PC-3 (cell line): ENCODE results near the gene GIT2. TPM values are rescaled to one million over a fixed set of nuclear protein-coding genes. Genes with fewer than 3 reads are reported as not detected.
A peak's percentile ranks its signal among the peaks of the same experiment; 100 is the strongest.

Source experiments
- ATAC-seq: fragments of 200-7000 bp; cut with Tn5 transposase; 2 replicates; pipeline ENCODE4 v1.9.1; 2020; ENCODE audit warnings: mild to moderate bottlenecking, moderate library complexity
- BruUV-seq: library from RNA; stranded (reverse); fragments of 400-500 nt; replicated peaks from 2 replicates; lab custom pipeline; 2021; lab: Mats Ljungman, UMichigan
- CTCF ChIA-PET: fragments of 300-600 bp; sonication (Branson Sonifier 250); formaldehyde crosslinking; loops from one replicate; lab custom pipeline; 2022; ENCODE audit warnings: antibody characterized with exemption; lab: Charles Lee
- POLR2A ChIA-PET: fragments of 300-600 bp; sonication (Branson Sonifier 250); formaldehyde crosslinking; loops from one replicate; lab custom pipeline; 2022; ENCODE audit warnings: antibody characterized with exemption; ENCODE audit not compliant: unreplicated experiment; lab: Charles Lee
- DNase-seq: peaks from one replicate; pipeline ENCODE4 v3.0.0-alpha.2; 2015
- H2AFZ ChIP-seq: fragments of 300-600 bp; sonication (generic); 2 replicates; pipeline ENCODE4 v1.6.0; 2016; ENCODE audit warnings: antibody characterized with exemption, low read length
- H3F3A ChIP-seq: fragments of 300-600 bp; sonication (generic); one replicate; pipeline ENCODE4 v1.6.0; 2017; ENCODE audit warnings: antibody characterized with exemption, low read length, control low read depth, mild to moderate bottlenecking; ENCODE audit not compliant: unreplicated experiment
- H3K27ac ChIP-seq: fragments of 300-600 bp; sonication (generic); 2 replicates; pipeline ENCODE4 v1.5.1; 2016; ENCODE audit warnings: mild to moderate bottlenecking, low read length
- H3K27me3 ChIP-seq: fragments of 300-600 bp; sonication (generic); 2 replicates; pipeline ENCODE4 v1.6.1; 2016; ENCODE audit warnings: low read length, mixed read lengths
- H3K36me3 ChIP-seq: fragments of 300-600 bp; sonication (generic); 2 replicates; pipeline ENCODE4 v1.6.1; 2016; ENCODE audit warnings: low read depth, mixed run types, low read length, mixed read lengths
- H3K4me1 ChIP-seq: fragments of 300-600 bp; sonication (generic); 2 replicates; pipeline ENCODE4 v1.5.1; 2016; ENCODE audit warnings: low read length; ENCODE audit not compliant: insufficient read depth
- H3K4me2 ChIP-seq: fragments of 300-600 bp; sonication (generic); 2 replicates; pipeline ENCODE4 v1.6.0; 2016; ENCODE audit warnings: low read length
- H3K4me3 ChIP-seq: fragments of 300-600 bp; sonication (generic); 2 replicates; pipeline ENCODE4 v1.5.1; 2016; ENCODE audit warnings: mild to moderate bottlenecking, low read length, mixed read lengths
- H3K79me2 ChIP-seq: fragments of 300-600 bp; sonication (generic); 2 replicates; pipeline ENCODE4 v1.6.1; 2017; ENCODE audit warnings: low read length, mixed read lengths
- H3K9ac ChIP-seq: fragments of 300-600 bp; sonication (generic); 2 replicates; pipeline ENCODE4 v1.6.0; 2016; ENCODE audit warnings: mild to moderate bottlenecking, low read length
- H3K9me2 ChIP-seq: fragments of 300-600 bp; sonication (generic); replicated peaks from 2 replicates; pipeline ENCODE4 v1.6.1; 2016; ENCODE audit warnings: mixed run types, low read length, mixed read lengths
- H3K9me3 ChIP-seq: fragments of 300-600 bp; sonication (generic); 2 replicates; pipeline ENCODE4 v1.6.1; 2016; ENCODE audit warnings: low read length, mixed read lengths
- H4K20me1 ChIP-seq: fragments of 300-600 bp; sonication (generic); 2 replicates; pipeline ENCODE4 v1.6.1; 2016; ENCODE audit warnings: low read length, mixed read lengths
- CTCF ChIP-seq: fragments of 300-600 bp; sonication (generic); conservative IDR thresholded peaks from 2 replicates; pipeline ENCODE4 v1.5.1; 2017; ENCODE audit warnings: antibody characterized with exemption, low read depth, mild to moderate bottlenecking, low read length
- EZH2 ChIP-seq: fragments of 300-600 bp; sonication (generic); IDR thresholded peaks from one replicate; pipeline ENCODE4 v1.6.1; 2017; ENCODE audit warnings: antibody characterized with exemption, mild to moderate bottlenecking, low read length; ENCODE audit not compliant: unreplicated experiment
- EZH2phosphoT487 ChIP-seq: fragments of 300-600 bp; sonication (generic); IDR thresholded peaks from 2 replicates; pipeline ENCODE4 v1.6.1; 2018; ENCODE audit warnings: mild to moderate bottlenecking, antibody characterized with exemption, low read length, borderline replicate concordance
- intact Hi-C: fragments of 100-400 bp; cut with micrococcal nuclease; formaldehyde crosslinking; loops from 2 replicates; pipeline ENCODE4 v1.9.0; 2023
- total RNA-seq: library from RNA; depleted of rRNA; stranded (reverse); fragments of >200 nt; gene quantifications from 2 replicates; pipeline ENCODE4 v1.2.3, GENCODE V29; 2014

Gene GIT2
- total RNA-seq, 1 experiment from 2014 or later, result 26.8 TPM

GRCh38 chr12:109999983-110000505 is 3.9 kb upstream of the GIT2 start:
- TF ChIP-seq EZH2phosphoT487 (no peak), CTCF (no peak), EZH2 (no peak)
- Histone ChIP-seq H3K79me2 (peaks cover 68% of the 10 kb centered on the region), H3F3A (peaks cover 8% of the 10 kb centered on the region), H3K36me3 (peaks cover 6% of the 10 kb centered on the region; the same call in 1 of the 2 replicates), H3K4me1 (peaks cover 40% of the 10 kb centered on the region), H3K9me3 (no peaks in the 10 kb centered on the region), H3K9ac (peak overlapping the region; percentile 90), H3K4me3 (peak overlapping the region; percentile 86), H3K27me3 (no peaks in the 10 kb centered on the region), H4K20me1 (no peaks in the 10 kb centered on the region), H3K27ac (no peak overlapping the region), H3K4me2 (peak overlapping the region; percentile 94), H2AFZ (peak overlapping the region; percentile 94), H3K9me2 (no peaks in the 10 kb centered on the region)
- DNase-seq, result peak; percentile 43
- ChIA-PET CTCF (no interaction called here), POLR2A (no interaction called here)
- intact Hi-C loops, result loop anchor here (2.0 kb wide), 1 partner anchor 39 kb away; no protein-coding TSS in a partner anchor
- ATAC-seq, result peak; percentile 10
- BruUV-seq, result TSS peak; percentile 68

- Histone ChIP-seq H3F3A (peaks cover 8% of the 10 kb centered on the region), H3K9me2 (no peaks in the 10 kb centered on the region), H3K27me3 (no peaks in the 10 kb centered on the region), H4K20me1 (peaks cover 2% of the 10 kb centered on the region; the same call in 1 of the 2 replicates), H3K36me3 (peaks cover 6% of the 10 kb centered on the region; the same call in 1 of the 2 replicates), H3K4me1 (peaks cover 44% of the 10 kb centered on the region), H2AFZ (peak overlapping the region; percentile 94), H3K9me3 (no peaks in the 10 kb centered on the region), H3K9ac (peak overlapping the region; percentile 90), H3K79me2 (peaks cover 68% of the 10 kb centered on the region), H3K4me2 (peak overlapping the region; percentile 94), H3K27ac (no peak overlapping the region), H3K4me3 (peak overlapping the region; percentile 86)
- no peak; the same call in 1 of the 2 replicates for ATAC-seq
- BruUV-seq, result no TSS peak
- POLR2A ChIA-PET, result interaction anchor here (0.5 kb wide), 1 partner anchor 12 kb away, joined by 3 read pairs; no protein-coding TSS in a partner anchor
- intact Hi-C loops, result loop anchor here (2.0 kb wide), 1 partner anchor 39 kb away; no protein-coding TSS in a partner anchor
- CTCF ChIA-PET, result no interaction called here
- DNase-seq, result no peak
- TF ChIP-seq EZH2phosphoT487 (no peak), CTCF (no peak), EZH2 (no peak)
Measured at GRCh38 chr12:109999649-109999971, 3.4 kb upstream of the GIT2 start.

- Histone ChIP-seq H3K9me2 (no peaks in the 10 kb centered on the region), H3K36me3 (peaks cover 6% of the 10 kb centered on the region; the same call in 1 of the 2 replicates), H2AFZ (peak within 1 kb of the TSS; percentile 94), H3K4me1 (peaks cover 49% of the 10 kb centered on the region), H3K4me3 (peak within 1 kb of the TSS; percentile 86), H3K27ac (peak within 1 kb of the TSS; percentile 52), H3K9ac (peak within 1 kb of the TSS; percentile 90), H3K27me3 (no peaks in the 10 kb centered on the region), H3F3A (peaks cover 8% of the 10 kb centered on the region), H3K4me2 (peak within 1 kb of the TSS; percentile 94), H3K9me3 (no peaks in the 10 kb centered on the region), H3K79me2 (peaks cover 68% of the 10 kb centered on the region), H4K20me1 (peaks cover 7% of the 10 kb centered on the region; the same call in 1 of the 2 replicates)
- intact Hi-C loops, result loop anchor here (2.0 kb wide), 1 partner anchor 40 kb away; no protein-coding TSS in a partner anchor
- peak; percentile 71 for ATAC-seq
- ChIA-PET POLR2A (interaction anchor here (0.5 kb wide), 1 partner anchor 11 kb away, joined by 3 read pairs; no protein-coding TSS in a partner anchor), CTCF (no interaction called here)
- TF ChIP-seq CTCF, result no peak
- no peak for TF ChIP-seq EZH2phosphoT487
- TF ChIP-seq EZH2, result no peak
- BruUV-seq, result no TSS peak
- peak; percentile 95 for DNase-seq
Measured at GRCh38 chr12:109998904-109999648, 2.9 kb upstream of the GIT2 start, which contains the start of gene ANKRD13A. Gene ANKRD13A (plus strand): TSS chr12:109999430. CDS start chr12:109999689, 259 bp downstream.
